H9 (cell line): Measurements from ENCODE around the gene HAUS1. TPM values are rescaled to one million over a fixed set of nuclear protein-coding genes. Genes with fewer than 3 reads are reported as not detected.

Source experiments
- DNase-seq: peaks from one replicate; pipeline ENCODE4 v3.0.0-alpha.2; 2017
- H2AFZ ChIP-seq: one replicate; pipeline ENCODE4 v1.6.1; 2013; ENCODE audit warnings: mild to moderate bottlenecking, low read length, control low read depth, moderate library complexity
- H2AK5ac ChIP-seq: 2 replicates; pipeline ENCODE4 v1.6.1; 2013; ENCODE audit warnings: low read length, control low read depth, mixed read lengths; ENCODE audit not compliant: insufficient read length
- H2BK120ac ChIP-seq: one replicate; pipeline ENCODE4 v1.6.1; 2013; ENCODE audit warnings: low read depth, mild to moderate bottlenecking, low read length, control low read depth, inconsistent platforms; ENCODE audit not compliant: poor library complexity, severe bottlenecking
- H2BK12ac ChIP-seq: 2 replicates; pipeline ENCODE4 v1.6.1; 2013; ENCODE audit warnings: low read length, control low read depth, mixed read lengths, low read depth; ENCODE audit not compliant: insufficient read length
- H2BK15ac ChIP-seq: 2 replicates; pipeline ENCODE4 v1.6.1; 2013; ENCODE audit warnings: low read depth, low read length, control low read depth
- H2BK20ac ChIP-seq: one replicate; pipeline ENCODE4 v1.6.1; 2013; ENCODE audit warnings: low read depth, mild to moderate bottlenecking, low read length, control low read depth, inconsistent platforms; ENCODE audit not compliant: poor library complexity, severe bottlenecking
- H2BK5ac ChIP-seq: 2 replicates; pipeline ENCODE4 v1.6.1; 2013; ENCODE audit warnings: low read length, control low read depth, mixed read lengths; ENCODE audit not compliant: insufficient read length
- H3K14ac ChIP-seq: 2 replicates; pipeline ENCODE4 v1.6.1; 2013; ENCODE audit warnings: low read length, control low read depth; ENCODE audit not compliant: insufficient read depth
- H3K18ac ChIP-seq: 2 replicates; pipeline ENCODE4 v1.6.1; 2013; ENCODE audit warnings: low read depth, mild to moderate bottlenecking, mixed read lengths, low read length, control low read depth; ENCODE audit not compliant: insufficient read length
- H3K23ac ChIP-seq: 2 replicates; pipeline ENCODE4 v1.6.1; 2013; ENCODE audit warnings: low read length, control low read depth, mixed read lengths, low read depth; ENCODE audit not compliant: insufficient read length
- H3K23me2 ChIP-seq: 2 replicates; pipeline ENCODE4 v1.6.1; 2013; ENCODE audit warnings: low read depth, mild to moderate bottlenecking, mixed read lengths, low read length, control low read depth; ENCODE audit not compliant: insufficient read length, poor library complexity, severe bottlenecking
- H3K27ac ChIP-seq: 2 replicates; pipeline ENCODE4 v1.5.1; 2013; ENCODE audit warnings: low read length, control low read depth, mixed read lengths, low read depth; ENCODE audit not compliant: insufficient read length
- H3K27me3 ChIP-seq: 2 replicates; pipeline ENCODE4 v1.6.1; 2013; ENCODE audit warnings: low read length, control low read depth, inconsistent platforms; ENCODE audit not compliant: insufficient read depth
- H3K4ac ChIP-seq: 2 replicates; pipeline ENCODE4 v1.6.1; 2013; ENCODE audit warnings: low read depth, mild to moderate bottlenecking, control low read depth, inconsistent platforms, low read length, moderate library complexity
- H3K4me1 ChIP-seq: 2 replicates; pipeline ENCODE4 v1.6.1; 2013; ENCODE audit warnings: low read length, control low read depth, inconsistent platforms; ENCODE audit not compliant: insufficient read depth
- H3K4me2 ChIP-seq: 2 replicates; pipeline ENCODE4 v1.6.1; 2013; ENCODE audit warnings: low read length, control low read depth, mixed read lengths; ENCODE audit not compliant: insufficient read length, insufficient read depth
- H3K56ac ChIP-seq: 2 replicates; pipeline ENCODE4 v1.6.1; 2013; ENCODE audit warnings: low read depth, mild to moderate bottlenecking, mixed read lengths, low read length, control low read depth; ENCODE audit not compliant: insufficient read length
- H3K79me1 ChIP-seq: 2 replicates; pipeline ENCODE4 v1.6.1; 2013; ENCODE audit warnings: low read depth, mild to moderate bottlenecking, moderate library complexity, low read length, control low read depth, inconsistent platforms; ENCODE audit not compliant: insufficient read depth, poor library complexity, severe bottlenecking
- H3K79me2 ChIP-seq: 2 replicates; pipeline ENCODE4 v1.6.1; 2013; ENCODE audit warnings: low read length, control low read depth, inconsistent platforms; ENCODE audit not compliant: insufficient read depth
- H3K9ac ChIP-seq: 2 replicates; pipeline ENCODE4 v1.6.1; 2013; ENCODE audit warnings: low read length, control low read depth, mixed read lengths; ENCODE audit not compliant: insufficient read length; ENCODE audit errors: extremely low read depth
- H3K9me3 ChIP-seq: one replicate; pipeline ENCODE4 v1.6.1; 2013; ENCODE audit warnings: low read depth, low read length, inconsistent platforms; ENCODE audit not compliant: control insufficient read depth
- H3T11ph ChIP-seq: one replicate; pipeline ENCODE4 v1.6.1; 2013; ENCODE audit warnings: mild to moderate bottlenecking, low read length, control low read depth, inconsistent platforms
- H4K20me1 ChIP-seq: one replicate; pipeline ENCODE4 v1.6.1; 2013; ENCODE audit not compliant: control insufficient read depth, insufficient read length, insufficient read depth
- H4K5ac ChIP-seq: 2 replicates; pipeline ENCODE4 v1.6.1; 2013; ENCODE audit warnings: low read depth, mild to moderate bottlenecking, mixed read lengths, low read length, control low read depth; ENCODE audit not compliant: insufficient read length
- H4K8ac ChIP-seq: replicated peaks from 2 replicates; pipeline ENCODE4 v1.6.1; 2013; ENCODE audit warnings: low read length, control low read depth, mixed read lengths, low read depth; ENCODE audit not compliant: insufficient read length
- H4K91ac ChIP-seq: 2 replicates; pipeline ENCODE4 v1.6.1; 2013; ENCODE audit warnings: low read depth, mild to moderate bottlenecking, moderate library complexity, mixed read lengths, low read length, control low read depth; ENCODE audit not compliant: insufficient read length
- H3K27ac Mint-ChIP-seq, 3 experiments: 2 replicates in 2 of 3; 3 replicates in 1 of 3; pipeline ENCODE4 v1.8.0; 2020 to 2021; ENCODE audit warnings: mixed read lengths in 3 of 3, mild to moderate bottlenecking in 1 of 3, moderate library complexity in 1 of 3
- H3K27me3 Mint-ChIP-seq: 2 replicates; pipeline ENCODE4 v1.8.0; 2021; ENCODE audit warnings: low read depth, mild to moderate bottlenecking, moderate library complexity, mixed read lengths
- H3K36me3 Mint-ChIP-seq, 3 experiments: 2 replicates in 2 of 3; 3 replicates in 1 of 3; pipeline ENCODE4 v1.8.0; 2020 to 2021; ENCODE audit warnings: low read depth in 3 of 3, mixed read lengths in 3 of 3; ENCODE audit not compliant: insufficient read depth in 1 of 3
- H3K4me1 Mint-ChIP-seq, 2 experiments: 2 replicates each; pipeline ENCODE4 v1.8.0; 2020; ENCODE audit warnings: mixed read lengths in 2 of 2
- H3K4me3 Mint-ChIP-seq, 2 experiments: 2 replicates in 1 of 2; 3 replicates in 1 of 2; pipeline ENCODE4 v1.8.0; 2020 to 2021; ENCODE audit warnings: mild to moderate bottlenecking in 2 of 2, mixed read lengths in 2 of 2, moderate library complexity in 1 of 2
- H3K9me3 Mint-ChIP-seq, 2 experiments: 2 replicates in 1 of 2; 3 replicates in 1 of 2; pipeline ENCODE4 v1.8.0; 2020; ENCODE audit warnings: mild to moderate bottlenecking in 2 of 2, mixed read lengths in 2 of 2, moderate library complexity in 1 of 2
- WGBS: extraction: QIAGEN DNeasy Blood & Tissue Kit; methylation state at CpG from one replicate; pipeline ENCODE4 v1.1.7; 2013; ENCODE audit warnings: missing lambda C conversion rate, low lambda C conversion rate, mixed read lengths; ENCODE audit not compliant: insufficient read length; ENCODE audit errors: extremely low coverage; 5-methylcytosine and 5-hydroxymethylcytosine counted together
- total RNA-seq: library from RNA; stranded (reverse); gene quantifications from 2 replicates; pipeline ENCODE4 v1.2.1, GENCODE V29; 2021
- TF ChIP-seq, protein P1 (sequence below): fragments of 200-600 bp; sonication (generic); conservative IDR thresholded peaks from 3 replicates; pipeline ENCODE4 v1.8.0; 2021; ENCODE audit warnings: antibody characterized with exemption, mild to moderate bottlenecking

The HAUS1 gene
- total RNA-seq, 1 experiment from 2014 or later: 87.0 TPM

DNA sequence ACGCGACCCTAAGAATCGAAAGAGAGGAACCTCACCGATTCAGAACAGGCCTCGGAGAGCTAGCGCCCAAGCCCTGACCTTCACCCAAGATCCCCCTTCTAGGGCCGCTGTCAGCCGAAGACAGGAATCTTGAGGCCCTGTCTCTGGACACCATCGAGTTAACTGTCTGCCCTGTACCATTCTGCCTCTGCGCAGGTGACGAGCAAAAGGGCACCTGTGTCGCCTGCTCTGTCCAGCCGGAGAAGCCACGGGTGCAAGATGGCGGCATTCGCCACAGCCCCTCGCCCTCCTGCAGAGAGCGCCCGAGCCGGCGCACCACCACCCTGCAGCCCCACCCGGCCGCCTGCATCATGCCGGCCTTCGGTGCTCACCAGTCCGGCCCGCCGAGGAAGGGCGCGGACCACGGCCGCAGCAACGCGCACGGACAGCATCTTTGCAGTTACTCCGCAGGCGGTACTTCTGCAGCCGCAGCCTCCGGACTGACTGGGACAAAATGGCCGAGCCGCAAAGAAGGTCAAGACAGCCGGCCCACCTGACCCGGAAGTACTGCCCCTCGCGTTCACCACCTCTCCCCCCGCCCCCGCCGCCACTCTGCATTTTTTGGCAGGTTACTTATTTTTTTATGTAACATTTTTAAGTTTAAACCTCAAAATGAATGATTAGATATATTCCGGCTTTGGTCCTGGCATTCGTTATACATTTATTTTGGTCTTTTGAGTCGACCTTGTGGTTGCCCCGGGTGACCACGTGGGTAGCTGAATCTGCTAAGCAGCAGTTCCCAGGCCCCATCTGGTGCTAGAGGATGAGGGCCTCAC lies 6.2 kb upstream of the HAUS1 start, which contains the start of gene ATP5F1A:
TSS of gene ATP5F1A (minus strand) at position 496 of the 815 bp plus-strand sequence. CDS start at position 431, 65 bp downstream.
- no peak within 1 kb of the TSS for H3K23ac ChIP-seq
- Mint-ChIP-seq H3K4me3 (peak within 1 kb of the TSS; percentile 95 to 99), H3K27ac (peak within 1 kb of the TSS; percentile 94 to 98 (median 98)), H3K4me1 (peaks cover 17 to 19% of the 10 kb centered on the region in 2 experiments), H3K9me3 (no peaks in the 10 kb centered on the region), H3K27me3 (no peaks in the 10 kb centered on the region), H3K36me3 (peaks cover 20 to 37% (median 27%) of the 10 kb centered on the region in 3 experiments; a peak in 6 of 7 replicates)
- H3K23me2 ChIP-seq: peaks cover 3% of the 10 kb centered on the region
- H2BK5ac ChIP-seq: no peak within 1 kb of the TSS
- no peak within 1 kb of the TSS for H4K91ac ChIP-seq
- no peak within 1 kb of the TSS for H3T11ph ChIP-seq
- H2BK20ac ChIP-seq: no peak within 1 kb of the TSS
- no CpG with 5 or more reads among the region's 53 CpGs for WGBS
- H3K56ac ChIP-seq: no peak within 1 kb of the TSS
- H3K4me2 ChIP-seq: peak within 1 kb of the TSS; percentile 96
- no peaks in the 10 kb centered on the region for H3K79me1 ChIP-seq
- H4K5ac ChIP-seq: no peak within 1 kb of the TSS
- H2BK120ac ChIP-seq: peak within 1 kb of the TSS; percentile 64
- TF ChIP-seq, protein P1, sequence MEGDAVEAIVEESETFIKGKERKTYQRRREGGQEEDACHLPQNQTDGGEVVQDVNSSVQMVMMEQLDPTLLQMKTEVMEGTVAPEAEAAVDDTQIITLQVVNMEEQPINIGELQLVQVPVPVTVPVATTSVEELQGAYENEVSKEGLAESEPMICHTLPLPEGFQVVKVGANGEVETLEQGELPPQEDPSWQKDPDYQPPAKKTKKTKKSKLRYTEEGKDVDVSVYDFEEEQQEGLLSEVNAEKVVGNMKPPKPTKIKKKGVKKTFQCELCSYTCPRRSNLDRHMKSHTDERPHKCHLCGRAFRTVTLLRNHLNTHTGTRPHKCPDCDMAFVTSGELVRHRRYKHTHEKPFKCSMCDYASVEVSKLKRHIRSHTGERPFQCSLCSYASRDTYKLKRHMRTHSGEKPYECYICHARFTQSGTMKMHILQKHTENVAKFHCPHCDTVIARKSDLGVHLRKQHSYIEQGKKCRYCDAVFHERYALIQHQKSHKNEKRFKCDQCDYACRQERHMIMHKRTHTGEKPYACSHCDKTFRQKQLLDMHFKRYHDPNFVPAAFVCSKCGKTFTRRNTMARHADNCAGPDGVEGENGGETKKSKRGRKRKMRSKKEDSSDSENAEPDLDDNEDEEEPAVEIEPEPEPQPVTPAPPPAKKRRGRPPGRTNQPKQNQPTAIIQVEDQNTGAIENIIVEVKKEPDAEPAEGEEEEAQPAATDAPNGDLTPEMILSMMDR: no peak
- no peak within 1 kb of the TSS for H4K8ac ChIP-seq
- peaks cover 21% of the 10 kb centered on the region; the same call in 1 of the 2 replicates for H3K79me2 ChIP-seq
- H3K18ac ChIP-seq: peak within 1 kb of the TSS; percentile 85
- no peaks in the 10 kb centered on the region for H3K4me1 ChIP-seq
- H2BK12ac ChIP-seq: no peak within 1 kb of the TSS
- no peak within 1 kb of the TSS for H3K4ac ChIP-seq
- H3K9me3 ChIP-seq: no peaks in the 10 kb centered on the region
- no peaks in the 10 kb centered on the region for H4K20me1 ChIP-seq
- H2AFZ ChIP-seq: peak within 1 kb of the TSS; percentile 74
- no peak within 1 kb of the TSS for H2BK15ac ChIP-seq
- H2AK5ac ChIP-seq: no peak within 1 kb of the TSS
- no peaks in the 10 kb centered on the region for H3K27me3 ChIP-seq
- H3K27ac ChIP-seq: no peak within 1 kb of the TSS
- H3K14ac ChIP-seq: peak within 1 kb of the TSS; percentile 82
- peak; percentile 89 for DNase-seq
- peak within 1 kb of the TSS; percentile 73 for H3K9ac ChIP-seq
